Right lobe of liver (tissue), 6 donors: ENCODE measurements around the gene GADL1. TPM values are rescaled to one million over a fixed set of nuclear protein-coding genes. Genes with fewer than 3 reads are reported as not detected.

ENCODE experiments used
- ATAC-seq, 4 donors: fragments of 200-7000 bp; cut with Tn5 transposase; one replicate each; pipeline ENCODE4 v1.9.1; 2020; ENCODE audit warnings: mild to moderate bottlenecking in 4 of 4, moderate library complexity in 4 of 4
- DNase-seq, 3 donors: peaks; one replicate each; pipeline ENCODE4 v3.0.0-alpha.2; 2020
- H3K27ac ChIP-seq, 3 donors: fragments of 200-600 bp; one replicate each; pipeline ENCODE4 v1.8.0; 2022
- H3K27me3 ChIP-seq, 2 donors: fragments of 200-600 bp; one replicate each; pipeline ENCODE4 v1.8.0; 2022
- H3K36me3 ChIP-seq, 4 donors: fragments of 200-600 bp; sonication (generic) in 1 of 4; one replicate each; pipeline versions ENCODE4 v1.5.1 to v1.8.0; 2017 to 2022; ENCODE audit warnings: control low read depth in 1 of 4
- H3K4me1 ChIP-seq, 4 donors: fragments of 200-600 bp; sonication (generic) in 1 of 4; one replicate each; pipeline versions ENCODE4 v1.5.1 to v1.8.0; 2017 to 2022; ENCODE audit warnings: control low read depth in 1 of 4
- H3K4me3 ChIP-seq, 3 donors: fragments of 200-600 bp; one replicate each; pipeline ENCODE4 v1.8.0; 2022
- H3K9me3 ChIP-seq, 4 donors: fragments of 200-600 bp; sonication (generic) in 1 of 4; one replicate each; pipeline versions ENCODE4 v1.5.1 to v1.8.0; 2017 to 2022; ENCODE audit warnings: control low read depth in 1 of 4
- CTCF ChIP-seq, 4 donors: fragments of 200-600 bp in 3 of 4; fragments of 450-650 bp in 1 of 4; IDR thresholded peaks; one replicate each; pipeline versions ENCODE4 v1.5.1 to v1.8.0; 2016 to 2022; ENCODE audit warnings: antibody characterized with exemption in 4 of 4, mild to moderate bottlenecking in 2 of 4
- POLR2A ChIP-seq: fragments of 450-650 bp; IDR thresholded peaks from one replicate; pipeline ENCODE4 v1.6.1; 2017; ENCODE audit warnings: antibody characterized with exemption, mild to moderate bottlenecking
- WGBS: methylation state at CpG from one replicate; pipeline ENCODE4 v1.1.6; 2018; ENCODE audit warnings: low coverage, low lambda C conversion rate; ENCODE audit not compliant: insufficient coverage; ENCODE audit errors: missing lambda C conversion rate; 5-methylcytosine and 5-hydroxymethylcytosine counted together
- intact Hi-C, 2 donors: fragments of 100-400 bp; cut with DNase I; formaldehyde crosslinking; loops; one replicate each; pipeline versions ENCODE4 v1.11.2 to v1.14.1; 2022
- total RNA-seq, 6 experiments: library from RNA; depleted of rRNA in 2 of 6; stranded (reverse); fragments of >200 nt in 2 of 6; fragmentation: NEBNext Ultra II Directional in 3 of 6; extraction: Animal tissue kit (Norgen Biotek cat#: 25700) in 3 of 6; gene quantifications; one replicate each; pipeline versions ENCODE4 v1.1.0 to v1.2.4, GENCODE V29; 2016 to 2023
- donor health status: DM: no; HTN: yes; CAD: no.
- donor health status: DM: no; HTN: no; CAD: no.
- donor health status: DM: no; HTN: no; CAD: no.
- donor health status: DM: no; HTN: yes; CAD: no.
- donor health status: DM: no; HTN: yes; CAD: no.

The GADL1 gene
- total RNA-seq, 6 experiments from 2014 or later = not detected

- intact Hi-C loops = no loop called here
- Histone ChIP-seq H3K4me1 (no peaks in the 10 kb centered on the region), H3K9me3 (no peaks in the 10 kb centered on the region), H3K4me3 (peak overlapping the region in 1 of 3 donors; percentile 63), H3K27me3 (peaks cover 0 to 6% of the 10 kb centered on the region in 2 donors), H3K36me3 (no peaks in the 10 kb centered on the region), H3K27ac (no peak overlapping the region)
- 42% methylated on average over 7 of the region's 8 CpGs for WGBS
- TF ChIP-seq CTCF (IDR thresholded peaks at IDR 0.05) = no peak
- ATAC-seq (no peak), DNase-seq (no peak)
These were observed 659 bp downstream of the GADL1 start for GRCh38 chr3:30893678-30894325.

- Histone ChIP-seq H3K27me3 (peaks cover 0 to 6% of the 10 kb centered on the region in 2 donors), H3K36me3 (no peaks in the 10 kb centered on the region), H3K4me1 (no peaks in the 10 kb centered on the region), H3K4me3 (no peak overlapping the region), H3K9me3 (no peaks in the 10 kb centered on the region), H3K27ac (no peak overlapping the region)
- ATAC-seq = no peak
- DNase-seq = no peak
- TF ChIP-seq POLR2A (no peak), CTCF (IDR thresholded peaks at IDR 0.05) (no peak)
- intact Hi-C loops = no loop called here
- 33% methylated on average over 1 of the region's 1 CpG for WGBS
These were observed 3.6 kb downstream of the GADL1 start for GRCh38 chr3:30890907-30891306.

GRCh38 chr3:30886888-30887287, 7.6 kb downstream of the GADL1 start:
- Histone ChIP-seq H3K4me1 (no peaks in the 10 kb centered on the region), H3K27me3 (peaks cover 0 to 6% of the 10 kb centered on the region in 2 donors), H3K4me3 (no peak overlapping the region), H3K36me3 (no peaks in the 10 kb centered on the region), H3K27ac (no peak overlapping the region), H3K9me3 (no peaks in the 10 kb centered on the region)
- DNase-seq (no peak), ATAC-seq (no peak)
- TF ChIP-seq POLR2A (no peak), CTCF (IDR thresholded peaks at IDR 0.05) (no peak)
- WGBS = 57% methylated on average over 2 of the region's 2 CpGs
- intact Hi-C loops = no loop called here

- 63% methylated on average over 1 of the region's 1 CpG for WGBS
- Histone ChIP-seq H3K4me3 (no peak overlapping the region), H3K36me3 (no peaks in the 10 kb centered on the region), H3K4me1 (no peaks in the 10 kb centered on the region), H3K27ac (no peak overlapping the region), H3K9me3 (no peaks in the 10 kb centered on the region), H3K27me3 (no peaks in the 10 kb centered on the region)
- DNase-seq (no peak), ATAC-seq (no peak)
- no peak for TF ChIP-seq POLR2A
- intact Hi-C loops = no loop called here
These were observed 15.6 kb downstream of the GADL1 start for GRCh38 chr3:30878862-30879261.

- H3K4me3 ChIP-seq = no peak overlapping the region
- DNase-seq (no peak), ATAC-seq (no peak)
- no peaks in the 10 kb centered on the region for H3K9me3 ChIP-seq
- no peaks in the 10 kb centered on the region for H3K36me3 ChIP-seq
- WGBS = 80% methylated on average over 1 of the region's 5 CpGs
- H3K4me1 ChIP-seq = no peaks in the 10 kb centered on the region
- no peaks in the 10 kb centered on the region for H3K27me3 ChIP-seq
- intact Hi-C loops = no loop called here
- TF ChIP-seq POLR2A = no peak
- no peak for TF ChIP-seq CTCF (IDR thresholded peaks at IDR 0.05)
- no peak overlapping the region for H3K27ac ChIP-seq
These were observed 19.0 kb downstream of the GADL1 start for GRCh38 chr3:30875505-30875904.
